Loucy (cell line): Measurements from ENCODE around the gene PRKN.

Experiments
- CTCF ChIP-seq: fragments of 200-600 bp; sonication (generic); conservative IDR thresholded peaks from 2 replicates; pipeline ENCODE4 v1.5.1; 2014; ENCODE audit warnings: mild to moderate bottlenecking, antibody characterized with exemption, low read length
- EZH2phosphoT487 ChIP-seq: fragments of 200-600 bp; IDR thresholded peaks from 2 replicates; pipeline ENCODE4 v1.6.1; 2018; ENCODE audit warnings: antibody characterized with exemption, mild to moderate bottlenecking, moderate library complexity, borderline replicate concordance

GRCh38 chr6:161908872-161909271 lies 818.7 kb downstream of the PRKN start:
- TF ChIP-seq CTCF (no peak), EZH2phosphoT487 (no peak)
